Peyer's patch (tissue), 4 donors: ENCODE measurements around the gene DHRS1. TPM values are rescaled to one million over a fixed set of nuclear protein-coding genes. Genes with fewer than 3 reads are reported as not detected.
"Not testable (repeated sequence)": the region's sequence is repeated elsewhere in the genome, so short reads cannot be mapped to it uniquely, and the experiment has no call there.

Source experiments
- DNase-seq, 3 donors: peaks; one replicate each; pipeline ENCODE4 v3.0.0-alpha.2; 2017 to 2019
- H3K27ac ChIP-seq, 4 donors: fragments of 200-600 bp; sonication (generic); one replicate each; pipeline ENCODE4 v1.5.1; 2016 to 2019
- H3K27me3 ChIP-seq, 2 donors: fragments of 200-600 bp; sonication (generic); one replicate each; pipeline ENCODE4 v1.5.1; 2019
- H3K36me3 ChIP-seq, 3 donors: fragments of 200-600 bp; sonication (generic); one replicate each; pipeline ENCODE4 v1.5.1; 2016 to 2019
- H3K4me1 ChIP-seq, 4 donors: fragments of 200-600 bp; sonication (generic); one replicate each; pipeline ENCODE4 v1.5.1; 2016 to 2019
- H3K4me3 ChIP-seq, 4 donors: fragments of 200-600 bp; sonication (generic); 1 replicate in 3 of 4; 2 replicates in 1 of 4; pipeline ENCODE4 v1.5.1; 2016 to 2019; ENCODE audit warnings: mild to moderate bottlenecking in 1 of 4
- H3K9me3 ChIP-seq, 4 donors: fragments of 200-600 bp; sonication (generic); one replicate each; pipeline ENCODE4 v1.5.1; 2016 to 2019; ENCODE audit warnings: mild to moderate bottlenecking in 1 of 4
- POLR2A ChIP-seq, 2 donors: fragments of 450-650 bp; IDR thresholded peaks; one replicate each; pipeline ENCODE4 v1.5.1; 2017; ENCODE audit warnings: antibody characterized with exemption in 2 of 2, mild to moderate bottlenecking in 2 of 2, moderate library complexity in 2 of 2
- total RNA-seq, 4 donors: library from RNA; depleted of rRNA; stranded (reverse); fragments of >200 nt; gene quantifications; one replicate each; pipeline ENCODE4 v1.1.0, GENCODE V29; 2016
- TF ChIP-seq, protein P1 (sequence below), 6 experiments: fragments of 450-650 bp in 4 of 6; fragments of 200-600 bp in 2 of 6; sonication (generic) in 1 of 6; IDR thresholded peaks; one replicate each; pipeline ENCODE4 v1.5.1; 2017 to 2019; ENCODE audit warnings: antibody characterized with exemption in 6 of 6, mild to moderate bottlenecking in 3 of 6, moderate library complexity in 1 of 6

The DHRS1 gene
- total RNA-seq, 4 donors from 2014 or later = 51.2 to 130 (median 67.1) TPM

DNA sequence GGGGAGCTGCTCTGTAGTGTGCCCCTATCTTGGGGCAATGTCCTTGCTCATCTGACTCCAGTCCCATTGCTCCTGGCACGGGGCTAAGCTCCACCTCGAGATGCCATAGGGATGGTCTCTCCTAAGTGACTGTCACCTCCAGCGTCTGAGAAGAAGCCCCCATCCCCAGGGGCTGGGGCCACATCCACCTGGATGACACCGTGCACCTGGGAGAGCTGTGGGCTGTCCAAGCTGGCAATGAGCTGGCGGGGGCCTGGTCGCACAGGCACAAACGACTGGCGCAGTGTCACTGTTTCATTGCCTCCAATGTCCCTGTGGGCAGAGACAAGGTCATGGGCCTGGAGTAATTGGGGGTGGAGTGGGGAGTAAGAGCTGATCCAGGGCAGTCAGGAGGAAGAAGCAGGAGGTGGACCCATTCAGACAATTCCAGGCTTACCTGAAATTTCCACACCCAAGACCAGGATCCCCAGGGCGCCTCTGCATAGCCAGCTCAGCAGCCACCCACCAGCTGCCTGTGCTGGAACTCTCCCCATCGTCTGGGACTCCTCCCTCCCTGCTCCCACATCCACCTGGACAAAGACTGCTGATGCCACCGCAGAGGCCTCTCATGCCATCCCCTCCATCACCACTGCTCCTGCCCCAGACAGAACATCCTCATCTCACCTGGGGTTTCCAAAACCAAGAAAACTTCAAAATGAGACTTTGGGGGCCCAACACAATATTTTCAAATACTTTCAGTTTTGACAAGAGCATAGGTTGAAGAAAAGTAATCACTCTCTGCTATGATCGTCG lies 50.2 kb downstream of the DHRS1 start:
- Histone ChIP-seq H3K4me3 (no peak overlapping the region), H3K27ac (no peak overlapping the region), H3K27me3 (no peaks in the 10 kb centered on the region), H3K9me3 (no peaks in the 10 kb centered on the region), H3K4me1 (no peaks in the 10 kb centered on the region), H3K36me3 (no peaks in the 10 kb centered on the region)
- TF ChIP-seq, protein P1, sequence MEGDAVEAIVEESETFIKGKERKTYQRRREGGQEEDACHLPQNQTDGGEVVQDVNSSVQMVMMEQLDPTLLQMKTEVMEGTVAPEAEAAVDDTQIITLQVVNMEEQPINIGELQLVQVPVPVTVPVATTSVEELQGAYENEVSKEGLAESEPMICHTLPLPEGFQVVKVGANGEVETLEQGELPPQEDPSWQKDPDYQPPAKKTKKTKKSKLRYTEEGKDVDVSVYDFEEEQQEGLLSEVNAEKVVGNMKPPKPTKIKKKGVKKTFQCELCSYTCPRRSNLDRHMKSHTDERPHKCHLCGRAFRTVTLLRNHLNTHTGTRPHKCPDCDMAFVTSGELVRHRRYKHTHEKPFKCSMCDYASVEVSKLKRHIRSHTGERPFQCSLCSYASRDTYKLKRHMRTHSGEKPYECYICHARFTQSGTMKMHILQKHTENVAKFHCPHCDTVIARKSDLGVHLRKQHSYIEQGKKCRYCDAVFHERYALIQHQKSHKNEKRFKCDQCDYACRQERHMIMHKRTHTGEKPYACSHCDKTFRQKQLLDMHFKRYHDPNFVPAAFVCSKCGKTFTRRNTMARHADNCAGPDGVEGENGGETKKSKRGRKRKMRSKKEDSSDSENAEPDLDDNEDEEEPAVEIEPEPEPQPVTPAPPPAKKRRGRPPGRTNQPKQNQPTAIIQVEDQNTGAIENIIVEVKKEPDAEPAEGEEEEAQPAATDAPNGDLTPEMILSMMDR (IDR thresholded peaks at IDR 0.05) = no peak
- TF ChIP-seq POLR2A (IDR thresholded peaks at IDR 0.05) = no peak
- peak in 1 of 3 donors; percentile 40 for DNase-seq

DNA sequence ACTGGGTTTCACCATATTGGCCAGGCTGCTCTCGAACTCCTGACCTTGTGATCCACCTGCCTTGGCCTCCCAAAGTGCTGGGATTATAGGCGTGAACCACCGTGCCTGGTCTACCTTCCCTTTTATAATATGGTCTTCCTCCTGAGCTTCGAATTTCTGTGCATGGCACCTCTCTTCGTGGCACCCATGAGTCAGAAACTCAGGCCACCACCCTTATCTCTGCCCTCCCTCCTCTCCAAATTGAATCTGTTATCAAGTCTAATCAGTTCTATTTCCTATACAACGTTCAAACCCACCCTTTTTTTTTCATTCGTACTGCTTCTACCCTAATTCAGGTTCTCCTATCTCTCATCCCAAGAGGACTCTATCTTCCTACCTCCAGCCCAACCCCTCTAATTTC lies 52.2 kb downstream of the DHRS1 start:
- H3K27ac ChIP-seq = peak overlapping the region in 3 of 4 donors; percentile 45 to 68 (median 46)
- DNase-seq = no peak

DNA sequence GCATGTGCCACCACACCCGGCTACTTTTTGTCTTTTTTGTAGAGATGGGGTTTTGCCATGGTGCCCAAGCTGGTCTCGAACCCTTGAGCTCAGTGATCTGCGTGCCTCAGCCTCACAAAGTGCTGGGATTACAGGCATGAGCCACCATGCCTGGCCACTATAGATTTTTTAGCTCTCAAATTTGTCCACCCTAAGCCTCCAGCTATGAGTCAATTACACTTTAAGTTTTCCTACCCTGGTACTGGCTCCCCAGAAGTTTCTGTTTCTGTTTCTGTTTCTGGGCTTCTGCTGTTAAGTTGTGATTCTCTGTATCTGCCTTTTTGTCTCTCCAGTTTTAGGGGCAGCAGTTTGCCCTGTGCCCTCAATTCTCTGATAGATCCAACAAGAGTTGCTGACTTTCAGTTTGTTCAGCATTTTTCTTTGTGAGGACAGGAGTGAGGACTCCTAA lies 52.8 kb downstream of the DHRS1 start:
- H3K9me3 ChIP-seq = no peaks in the 10 kb centered on the region
- H3K36me3 ChIP-seq = no peaks in the 10 kb centered on the region
- DNase-seq = peak in 1 of 3 donors; percentile 9
- H3K4me3 ChIP-seq = no peak overlapping the region
- peak overlapping the region; percentile 42 to 68 (median 46) for H3K27ac ChIP-seq
- no peak for TF ChIP-seq POLR2A (IDR thresholded peaks at IDR 0.05)
- TF ChIP-seq, protein P1 (IDR thresholded peaks at IDR 0.05) = no peak
- peaks cover 0 to 7% (median 0%) of the 10 kb centered on the region in 4 donors for H3K4me1 ChIP-seq
- no peaks in the 10 kb centered on the region for H3K27me3 ChIP-seq

More for the DNA sequence above, 52.2 kb downstream of the DHRS1 start:
- H3K9me3 ChIP-seq = no peaks in the 10 kb centered on the region
- H3K27me3 ChIP-seq = no peaks in the 10 kb centered on the region
- H3K36me3 ChIP-seq = no peaks in the 10 kb centered on the region
- peaks cover 0 to 7% (median 0%) of the 10 kb centered on the region in 4 donors for H3K4me1 ChIP-seq
- no peak overlapping the region for H3K4me3 ChIP-seq
- TF ChIP-seq POLR2A (IDR thresholded peaks at IDR 0.05) = no peak
- TF ChIP-seq, protein P1 (IDR thresholded peaks at IDR 0.05) = no peak

DNA sequence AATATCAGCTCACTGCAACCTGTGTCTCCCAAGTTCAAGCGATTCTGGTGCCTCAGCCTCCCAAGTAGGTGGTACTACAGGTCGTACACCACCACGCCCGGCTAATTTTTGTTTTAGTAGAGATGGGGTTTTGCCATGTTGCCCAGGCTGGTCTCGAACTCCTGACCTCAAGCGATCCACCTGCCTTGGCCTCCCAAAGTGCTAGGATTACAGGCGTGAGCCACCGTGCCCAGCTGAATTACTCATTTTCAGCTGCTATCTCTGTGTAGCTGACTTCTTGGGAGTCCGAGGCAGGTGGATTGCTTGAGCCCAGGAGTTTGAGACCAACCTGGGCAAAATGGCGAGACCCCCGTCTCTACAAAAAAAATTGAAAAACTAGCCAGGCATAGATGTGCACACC lies 54.2 kb downstream of the DHRS1 start:
- not testable (repeated sequence) for H3K9me3 ChIP-seq, H3K27ac ChIP-seq, H3K36me3 ChIP-seq, H3K27me3 ChIP-seq, H3K4me3 ChIP-seq
- peak in 1 of 3 donors; percentile 23 for DNase-seq
- H3K4me1 ChIP-seq = peaks cover 0 to 21% (median 6%) of the 10 kb centered on the region in 4 donors

DNA sequence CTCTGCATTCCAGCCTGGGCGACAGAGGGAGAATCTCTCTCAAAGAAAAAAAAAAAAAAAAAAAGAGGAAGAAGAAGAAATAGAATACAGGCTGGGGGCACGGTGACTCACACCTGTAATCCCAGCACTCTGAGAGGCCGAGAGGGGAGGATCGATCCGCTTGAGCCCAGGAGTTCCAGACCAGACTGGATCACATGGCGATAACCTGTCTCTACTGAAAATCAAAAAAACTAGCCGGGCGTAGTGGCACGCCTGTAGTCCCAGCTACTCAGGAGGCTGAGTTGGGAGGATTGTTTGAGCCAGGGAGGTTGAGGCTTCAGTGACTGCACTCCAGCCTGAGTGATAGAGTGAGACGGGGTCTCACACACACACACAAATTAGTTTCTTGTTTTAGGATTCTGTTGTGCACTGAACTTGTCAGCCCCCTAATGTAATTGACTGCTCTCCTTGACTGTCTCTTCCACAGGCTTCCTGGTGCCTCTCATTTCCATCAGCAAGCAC lies 56.2 kb downstream of the DHRS1 start:
- TF ChIP-seq, protein P1 (IDR thresholded peaks at IDR 0.05) = no peak
- no peak for TF ChIP-seq POLR2A (IDR thresholded peaks at IDR 0.05)
- peaks cover 0 to 39% (median 7%) of the 10 kb centered on the region in 4 donors for H3K4me1 ChIP-seq
- no peaks in the 10 kb centered on the region for H3K27me3 ChIP-seq
- DNase-seq = peak in 1 of 3 donors; percentile 59
- peak overlapping the region; percentile 50 to 73 (median 63) for H3K4me3 ChIP-seq
- H3K27ac ChIP-seq = peak overlapping the region; percentile 94 to 98 (median 96)
- no peaks in the 10 kb centered on the region for H3K9me3 ChIP-seq
- peaks cover 0 to 28% (median 0%) of the 10 kb centered on the region in 3 donors for H3K36me3 ChIP-seq

DNA sequence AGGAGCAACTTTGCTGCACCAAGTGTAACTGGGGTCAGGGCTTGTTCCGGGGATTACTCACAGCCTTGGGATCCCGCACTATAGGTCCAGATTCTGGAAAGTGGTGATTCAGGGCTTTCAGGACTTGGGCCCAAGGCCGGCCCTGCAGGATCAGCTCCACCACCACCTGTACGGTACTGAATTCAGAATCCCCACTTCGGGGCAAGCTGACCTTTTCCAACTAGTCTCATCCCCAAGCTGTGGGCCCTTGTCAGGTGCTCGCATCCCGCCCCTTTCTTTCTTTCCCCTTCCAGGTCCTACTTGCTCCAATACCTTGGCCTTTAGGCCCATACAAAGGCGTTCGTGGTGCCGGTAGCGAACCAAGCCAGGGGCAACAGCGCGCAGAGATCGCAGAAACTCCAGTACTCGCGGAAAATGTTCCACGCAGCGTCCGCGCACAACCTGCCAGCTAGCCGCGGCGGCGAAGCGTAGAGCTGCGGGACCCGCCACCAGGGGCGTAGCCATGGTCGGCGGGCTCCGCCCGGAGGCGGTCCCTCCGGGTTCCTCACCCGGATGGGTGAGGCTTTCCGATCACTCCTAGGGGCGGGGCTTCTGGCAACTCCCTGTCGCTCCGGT lies 57.6 kb downstream of the DHRS1 start:
- H3K27me3 ChIP-seq = no peaks in the 10 kb centered on the region
- DNase-seq = peak; percentile 91 to 97 (median 97)
- H3K4me1 ChIP-seq = peaks cover 0 to 40% (median 7%) of the 10 kb centered on the region in 4 donors
- H3K27ac ChIP-seq = peak overlapping the region; percentile 94 to 98 (median 96)
- H3K4me3 ChIP-seq = peak overlapping the region; percentile 50 to 73 (median 63)
- TF ChIP-seq, protein P1 (IDR thresholded peaks at IDR 0.05) = peak; percentile 63 to 87 (median 78)
- TF ChIP-seq POLR2A (IDR thresholded peaks at IDR 0.05) = no peak
- peaks cover 0 to 43% (median 0%) of the 10 kb centered on the region in 3 donors for H3K36me3 ChIP-seq
- no peaks in the 10 kb centered on the region for H3K9me3 ChIP-seq
